ENCODE data around the gene SNCB. TPM values are rescaled to one million over a fixed set of nuclear protein-coding genes. Genes with fewer than 3 reads are reported as not detected.
"Not testable (repeated sequence)": the region's sequence is repeated elsewhere in the genome, so short reads cannot be mapped to it uniquely, and the experiment has no call there.

SNCB gene
- total and polyA plus RNA-seq, 3 donors from 2014 or later, result 0.31 to 0.74 (median 0.62) TPM

GRCh38 chr5:176593273-176593869, 37.0 kb downstream of the SNCB start:
- H3K9me3 ChIP-seq, result no peaks in the 10 kb centered on the region
- whole genome bisulfite sequencing, 2 donors, result 92 to 93% methylated on average over 8 to 12 of the region's 12 CpGs
- TF ChIP-seq CTCF (IDR thresholded peaks at IDR 0.05) (no peak), POLR2A (IDR thresholded peaks at IDR 0.05) (no peak)
- H3K4me3 ChIP-seq, result no peak overlapping the region
- no peaks in the 10 kb centered on the region for H3K36me3 ChIP-seq (ENCODE audit: low read depth, missing control alignments)
- no peak overlapping the region for H3K27ac ChIP-seq
- H3K4me1 ChIP-seq, result no peaks in the 10 kb centered on the region
- intact Hi-C loops (cut with DNase I; ENCODE audit: low total_unique reads), result no loop called here
- no peaks in the 10 kb centered on the region for H3K27me3 ChIP-seq
- no peak for DNase-seq

- no peak for DNase-seq
- Histone ChIP-seq H3K9me3 (no peaks in the 10 kb centered on the region), H3K27me3 (no peaks in the 10 kb centered on the region), H3K36me3 (ENCODE audit: low read depth, missing control alignments) (no peaks in the 10 kb centered on the region), H3K4me1 (no peaks in the 10 kb centered on the region), H3K4me3 (no peak overlapping the region), H3K27ac (no peak overlapping the region)
- 92 to 93% methylated on average over 3 of the region's 3 CpGs for WGBS, 2 donors
- intact Hi-C loops (cut with DNase I; ENCODE audit: low total_unique reads), result no loop called here
- no peak for TF ChIP-seq POLR2A (IDR thresholded peaks at IDR 0.05)
- no peak for TF ChIP-seq CTCF (IDR thresholded peaks at IDR 0.05)
Measured at GRCh38 chr5:176592573-176592972, 37.8 kb downstream of the SNCB start.

- WGBS, 2 donors, result 13 to 25% methylated on average over 2 of the region's 2 CpGs
- H3K27ac ChIP-seq; intact Hi-C loops (cut with DNase I; ENCODE audit: low total_unique reads): not testable (repeated sequence)
Measured at GRCh38 chr5:176591667-176592066, 38.7 kb downstream of the SNCB start.

GRCh38 chr5:176590035-176590717, 40.2 kb downstream of the SNCB start:
- intact Hi-C loops (cut with DNase I; ENCODE audit: low total_unique reads), result no loop called here
- Histone ChIP-seq H3K4me3 (no peak overlapping the region), H3K27me3 (no peaks in the 10 kb centered on the region), H3K27ac (no peak overlapping the region), H3K36me3 (ENCODE audit: low read depth, missing control alignments) (no peaks in the 10 kb centered on the region), H3K9me3 (no peaks in the 10 kb centered on the region), H3K4me1 (no peaks in the 10 kb centered on the region)
- WGBS, 2 donors, result 86 to 88% methylated on average over 12 to 17 of the region's 17 CpGs
- no peak for DNase-seq
- TF ChIP-seq POLR2A (IDR thresholded peaks at IDR 0.05) (no peak), CTCF (IDR thresholded peaks at IDR 0.05) (no peak)

More at GRCh38 chr5:176591667-176592066, 38.7 kb downstream of the SNCB start:
- not testable (repeated sequence) for H3K9me3 ChIP-seq; H3K4me3 ChIP-seq; H3K4me1 ChIP-seq; H3K36me3 ChIP-seq (ENCODE audit: low read depth, missing control alignments); H3K27me3 ChIP-seq; DNase-seq

GRCh38 chr5:176589039-176589769, 41.1 kb downstream of the SNCB start:
- no peak for DNase-seq
- Histone ChIP-seq H3K27ac (no peak overlapping the region), H3K4me1 (no peaks in the 10 kb centered on the region), H3K36me3 (ENCODE audit: low read depth, missing control alignments) (no peaks in the 10 kb centered on the region), H3K9me3 (no peaks in the 10 kb centered on the region), H3K4me3 (no peak overlapping the region), H3K27me3 (no peaks in the 10 kb centered on the region)
- WGBS, 2 donors, result 81 to 88% methylated on average over 18 to 31 of the region's 31 CpGs
- TF ChIP-seq CTCF (IDR thresholded peaks at IDR 0.05) (no peak), POLR2A (IDR thresholded peaks at IDR 0.05) (no peak)
- intact Hi-C loops (cut with DNase I; ENCODE audit: low total_unique reads), result no loop called here
